PFSK-1 (cell line): ENCODE results near the gene ZNF740.

Experiments used
- FOXP2 ChIP-seq: optimal IDR thresholded peaks from 2 replicates; pipeline ENCODE3; 2011; ENCODE audit warnings: borderline replicate concordance, control low read depth, inconsistent platforms; ENCODE audit not compliant: insufficient read depth; ENCODE audit errors: extremely low read length, extremely low read depth
- POLR2AphosphoS5 ChIP-seq: IDR thresholded peaks from 2 replicates; pipeline ENCODE4 v1.6.1; 2012; ENCODE audit warnings: low read depth, mild to moderate bottlenecking, control low read depth, low read length, moderate library complexity
- SIN3A ChIP-seq: IDR thresholded peaks from 2 replicates; pipeline ENCODE4 v1.6.1; 2012; ENCODE audit warnings: mild to moderate bottlenecking, low read length, moderate library complexity, borderline replicate concordance; ENCODE audit not compliant: insufficient read depth
- TAF1 ChIP-seq: IDR thresholded peaks from 2 replicates; pipeline ENCODE4 v1.6.1; 2012; ENCODE audit warnings: low read length, control low read depth, borderline replicate concordance; ENCODE audit not compliant: insufficient read depth
- TF ChIP-seq, protein P1 (sequence below), 2 experiments: IDR thresholded peaks; 2 replicates each; pipeline versions ENCODE4 v1.6.1 to v1.8.0; 2011 to 2012; ENCODE audit warnings: low read depth in 2 of 2, low read length in 2 of 2, control low read depth in 1 of 2, inconsistent platforms in 1 of 2, mild to moderate bottlenecking in 1 of 2, moderate library complexity in 1 of 2; ENCODE audit not compliant: insufficient read depth in 1 of 2

DNA sequence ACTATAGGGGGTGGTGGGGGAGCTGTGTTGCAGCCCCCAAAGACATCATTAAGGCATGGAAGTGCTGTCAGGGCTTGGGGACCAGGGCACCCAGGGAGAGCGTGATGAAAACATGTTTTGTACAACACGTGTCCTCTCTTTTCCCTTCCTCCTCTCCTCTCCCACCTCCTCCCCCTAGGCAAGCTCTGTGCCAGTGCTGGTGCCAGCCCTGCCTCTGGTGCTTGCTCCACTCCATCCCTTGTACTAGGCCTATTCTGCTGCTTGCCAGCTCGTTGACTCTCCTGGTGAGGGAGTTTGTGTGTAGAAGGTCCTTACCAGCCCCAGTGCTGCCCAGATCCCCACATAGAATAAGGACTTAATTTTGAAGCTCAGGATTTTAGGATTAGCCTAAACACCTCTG lies 54.6 kb downstream of the ZNF740 start:
- TF ChIP-seq TAF1, result no peak
- TF ChIP-seq POLR2AphosphoS5, result no peak
- TF ChIP-seq, protein P1, sequence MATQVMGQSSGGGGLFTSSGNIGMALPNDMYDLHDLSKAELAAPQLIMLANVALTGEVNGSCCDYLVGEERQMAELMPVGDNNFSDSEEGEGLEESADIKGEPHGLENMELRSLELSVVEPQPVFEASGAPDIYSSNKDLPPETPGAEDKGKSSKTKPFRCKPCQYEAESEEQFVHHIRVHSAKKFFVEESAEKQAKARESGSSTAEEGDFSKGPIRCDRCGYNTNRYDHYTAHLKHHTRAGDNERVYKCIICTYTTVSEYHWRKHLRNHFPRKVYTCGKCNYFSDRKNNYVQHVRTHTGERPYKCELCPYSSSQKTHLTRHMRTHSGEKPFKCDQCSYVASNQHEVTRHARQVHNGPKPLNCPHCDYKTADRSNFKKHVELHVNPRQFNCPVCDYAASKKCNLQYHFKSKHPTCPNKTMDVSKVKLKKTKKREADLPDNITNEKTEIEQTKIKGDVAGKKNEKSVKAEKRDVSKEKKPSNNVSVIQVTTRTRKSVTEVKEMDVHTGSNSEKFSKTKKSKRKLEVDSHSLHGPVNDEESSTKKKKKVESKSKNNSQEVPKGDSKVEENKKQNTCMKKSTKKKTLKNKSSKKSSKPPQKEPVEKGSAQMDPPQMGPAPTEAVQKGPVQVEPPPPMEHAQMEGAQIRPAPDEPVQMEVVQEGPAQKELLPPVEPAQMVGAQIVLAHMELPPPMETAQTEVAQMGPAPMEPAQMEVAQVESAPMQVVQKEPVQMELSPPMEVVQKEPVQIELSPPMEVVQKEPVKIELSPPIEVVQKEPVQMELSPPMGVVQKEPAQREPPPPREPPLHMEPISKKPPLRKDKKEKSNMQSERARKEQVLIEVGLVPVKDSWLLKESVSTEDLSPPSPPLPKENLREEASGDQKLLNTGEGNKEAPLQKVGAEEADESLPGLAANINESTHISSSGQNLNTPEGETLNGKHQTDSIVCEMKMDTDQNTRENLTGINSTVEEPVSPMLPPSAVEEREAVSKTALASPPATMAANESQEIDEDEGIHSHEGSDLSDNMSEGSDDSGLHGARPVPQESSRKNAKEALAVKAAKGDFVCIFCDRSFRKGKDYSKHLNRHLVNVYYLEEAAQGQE (IDR thresholded peaks at IDR 0.05; ENCODE audit: insufficient read depth in 1 of 2, low read depth in 2 of 2, low read length in 2 of 2), result no peak
- no peak for TF ChIP-seq SIN3A
- no peak for TF ChIP-seq FOXP2
